IMR-90 (cell line): ENCODE data around the gene VPS35. TPM values are rescaled to one million over a fixed set of nuclear protein-coding genes. Genes with fewer than 3 reads are reported as not detected.

ENCODE experiments used
- ATAC-seq: fragments of 200-7000 bp; cut with Tn5 transposase; 2 replicates; pipeline ENCODE4 v1.9.1; 2020; ENCODE audit warnings: low read depth, mild to moderate bottlenecking, moderate library complexity
- BruUV-seq: library from RNA; stranded (reverse); fragments of 400-500 nt; replicated peaks from 2 replicates; lab custom pipeline; 2021; lab: Mats Ljungman, UMichigan
- CTCF ChIA-PET: fragments of 300-600 bp; formaldehyde crosslinking; extraction: SDS; loops from one replicate; lab custom pipeline; 2021; ENCODE audit warnings: antibody characterized with exemption; lab: Yijun Ruan, JAX
- POLR2A ChIA-PET: fragments of 300-600 bp; sonication (Branson Sonifier 250); formaldehyde crosslinking; loops from one replicate; lab custom pipeline; 2022; ENCODE audit warnings: antibody characterized with exemption; ENCODE audit not compliant: unreplicated experiment; lab: Charles Lee
- DNase-seq: peaks from one replicate; pipeline ENCODE4 v3.0.0; 2013
- H2AFZ ChIP-seq: replicated peaks from 2 replicates; pipeline ENCODE3; 2013; ENCODE audit warnings: low read length, mild to moderate bottlenecking; ENCODE audit not compliant: poor library complexity
- H2AK5ac ChIP-seq: 2 replicates; pipeline ENCODE4 v1.6.1; 2013; ENCODE audit warnings: low read depth, low read length, inconsistent platforms
- H2AK9ac ChIP-seq: replicated peaks from 2 replicates; pipeline ENCODE3; 2013; ENCODE audit warnings: mild to moderate bottlenecking, low read depth, low read length, moderate library complexity; ENCODE audit not compliant: poor library complexity
- H2BK120ac ChIP-seq: 2 replicates; pipeline ENCODE4 v1.6.1; 2013; ENCODE audit warnings: low read depth, low read length, inconsistent platforms
- H2BK15ac ChIP-seq: 3 replicates; pipeline ENCODE4 v1.6.1; 2013; ENCODE audit warnings: low read depth, low read length, inconsistent platforms
- H2BK20ac ChIP-seq: 2 replicates; pipeline ENCODE4 v1.6.1; 2013; ENCODE audit warnings: low read depth, mild to moderate bottlenecking, inconsistent platforms, low read length, moderate library complexity
- H2BK5ac ChIP-seq: 2 replicates; pipeline ENCODE4 v1.6.1; 2013; ENCODE audit warnings: mild to moderate bottlenecking, low read depth, low read length, inconsistent platforms; ENCODE audit not compliant: poor library complexity, severe bottlenecking
- H3K14ac ChIP-seq: replicated peaks from 2 replicates; pipeline ENCODE4 v1.6.1; 2013; ENCODE audit warnings: low read depth, low read length, inconsistent platforms
- H3K18ac ChIP-seq: 2 replicates; pipeline ENCODE4 v1.6.1; 2013; ENCODE audit warnings: low read depth, low read length, control low read depth
- H3K23ac ChIP-seq: 2 replicates; pipeline ENCODE4 v1.6.1; 2013; ENCODE audit warnings: low read depth, low read length, inconsistent platforms
- H3K27ac ChIP-seq: 2 replicates; pipeline ENCODE4 v1.5.1; 2013; ENCODE audit warnings: mild to moderate bottlenecking, control low read depth, low read length; ENCODE audit not compliant: insufficient read depth
- H3K27me3 ChIP-seq: 2 replicates; pipeline ENCODE4 v1.6.1; 2013; ENCODE audit warnings: low read length; ENCODE audit not compliant: control insufficient read depth, insufficient read depth
- H3K36me3 ChIP-seq: 2 replicates; pipeline ENCODE4 v1.6.1; 2013; ENCODE audit warnings: low read length, mixed read lengths; ENCODE audit not compliant: control insufficient read depth, insufficient read depth
- H3K4ac ChIP-seq: 2 replicates; pipeline ENCODE4 v1.6.1; 2013; ENCODE audit warnings: low read depth, low read length, inconsistent platforms
- H3K4me1 ChIP-seq: 2 replicates; pipeline ENCODE4 v1.6.1; 2013; ENCODE audit warnings: low read length, mixed read lengths; ENCODE audit not compliant: control insufficient read depth, insufficient read depth
- H3K4me2 ChIP-seq: 2 replicates; pipeline ENCODE4 v1.6.1; 2013; ENCODE audit warnings: low read depth, mild to moderate bottlenecking, control low read depth, low read length, moderate library complexity
- H3K4me3 ChIP-seq: 2 replicates; pipeline ENCODE4 v1.5.1; 2013; ENCODE audit warnings: low read depth, mild to moderate bottlenecking, control low read depth, low read length, moderate library complexity; ENCODE audit not compliant: insufficient read depth
- H3K56ac ChIP-seq: 2 replicates; pipeline ENCODE4 v1.6.1; 2013; ENCODE audit warnings: low read length, inconsistent platforms; ENCODE audit not compliant: insufficient read depth; ENCODE audit errors: extremely low read depth
- H3K79me1 ChIP-seq, 2 experiments: 2 replicates each; pipeline ENCODE4 v1.6.1; 2013; ENCODE audit warnings: low read length in 2 of 2, inconsistent platforms in 1 of 2, low read depth in 1 of 2
- H3K9ac ChIP-seq: 2 replicates; pipeline ENCODE4 v1.6.1; 2013; ENCODE audit warnings: low read depth, low read length, control low read depth
- H3K9me1 ChIP-seq: 2 replicates; pipeline ENCODE4 v1.6.1; 2013; ENCODE audit warnings: low read length, inconsistent platforms; ENCODE audit not compliant: insufficient read depth
- H3K9me3 ChIP-seq: 2 replicates; pipeline ENCODE4 v1.6.1; 2013; ENCODE audit warnings: low read length; ENCODE audit not compliant: control insufficient read depth, insufficient read depth
- H4K20me1 ChIP-seq: 2 replicates; pipeline ENCODE4 v1.6.1; 2013; ENCODE audit warnings: low read length, inconsistent platforms; ENCODE audit not compliant: insufficient read depth
- H4K5ac ChIP-seq: 2 replicates; pipeline ENCODE4 v1.6.1; 2013; ENCODE audit warnings: mild to moderate bottlenecking, low read depth, low read length, control low read depth
- H4K8ac ChIP-seq, 2 experiments: 2 replicates each; pipeline ENCODE4 v1.6.1; 2013; ENCODE audit warnings: low read depth in 2 of 2, low read length in 2 of 2, control low read depth in 1 of 2, inconsistent platforms in 1 of 2
- H4K91ac ChIP-seq: 2 replicates; pipeline ENCODE4 v1.6.1; 2013; ENCODE audit warnings: low read depth, low read length, inconsistent platforms; ENCODE audit not compliant: insufficient read depth
- MAZ ChIP-seq: IDR thresholded peaks from 2 replicates; pipeline ENCODE4 v1.6.1; 2012; ENCODE audit warnings: low read depth, mild to moderate bottlenecking, low read length, improper control_type of control experiment, moderate library complexity, borderline replicate concordance
- MXI1 ChIP-seq: IDR thresholded peaks from 2 replicates; pipeline ENCODE4 v1.6.1; 2012; ENCODE audit warnings: low read depth, mild to moderate bottlenecking, low read length, moderate library complexity, borderline replicate concordance
- RCOR1 ChIP-seq: IDR thresholded peaks from 2 replicates; pipeline ENCODE4 v1.6.1; 2012; ENCODE audit warnings: mild to moderate bottlenecking, low read length, improper control_type of control experiment; ENCODE audit not compliant: insufficient replicate concordance
- RFX5 ChIP-seq: IDR thresholded peaks from 2 replicates; pipeline ENCODE4 v1.8.0; 2012; ENCODE audit warnings: low read depth, mild to moderate bottlenecking, low read length, moderate library complexity
- WGBS, 2 experiments: methylation state at CpG; one replicate each; pipeline versions ENCODE4 v1.1.5 to v1.1.7; 2013; ENCODE audit warnings: missing lambda C conversion rate in 2 of 2; ENCODE audit not compliant: insufficient read length in 1 of 2; ENCODE audit errors: extremely low coverage in 2 of 2; 5-methylcytosine and 5-hydroxymethylcytosine counted together
- dilution Hi-C: fragments of 300-500 bp; cut with HindIII; formaldehyde crosslinking; loops from one replicate; pipeline ENCODE4 v1.14.3; 2018; ENCODE audit warnings: low sequenced_read_pairs; ENCODE audit not compliant: unreplicated experiment
- in situ Hi-C: fragments of 300-500 bp; cut with MboI; formaldehyde crosslinking; loops from 3 replicates; pipeline ENCODE4 v1.14.3; 2019; ENCODE audit warnings: low sequenced_read_pairs, inconsistent platforms, mixed read lengths
- intact Hi-C: fragments of 100-400 bp; cut with micrococcal nuclease; formaldehyde crosslinking; loops from 2 replicates; pipeline ENCODE4 v1.10.0; 2022
- polyA plus RNA-seq, 3 experiments: library from polyadenylated mRNA; depleted of rRNA; stranded (reverse); fragments of >200 nt; gene quantifications; 2 replicates each; pipeline ENCODE4 v1.2.3, GENCODE V29; 2012; ENCODE audit warnings: low replicate concordance in 1 of 3
- total RNA-seq: library from RNA; depleted of rRNA; stranded (reverse); fragments of >200 nt; gene quantifications from 2 replicates; pipeline ENCODE4 v1.2.3, GENCODE V29; 2012

The VPS35 gene
- total and polyA plus RNA-seq, 2 of the 4 experiments (the other 2 are of a cell fraction), result 42.3 to 89.4 TPM

GRCh38 chr16:46717692-46718091 is 28.7 kb upstream of the VPS35 start:
- Histone ChIP-seq H4K8ac (no peak overlapping the region), H3K18ac (no peak overlapping the region), H3K4ac (no peak overlapping the region), H2BK5ac (no peak overlapping the region), H3K23ac (no peak overlapping the region), H3K9ac (no peak overlapping the region), H3K4me1 (no peaks in the 10 kb centered on the region), H2BK120ac (no peak overlapping the region), H2BK15ac (no peak overlapping the region), H4K20me1 (no peaks in the 10 kb centered on the region), H3K14ac (no peak overlapping the region), H3K36me3 (no peaks in the 10 kb centered on the region), H2AK5ac (no peak overlapping the region), H3K56ac (no peak overlapping the region), H3K9me1 (no peaks in the 10 kb centered on the region), H4K91ac (no peak overlapping the region), H3K4me3 (no peak overlapping the region), H3K27ac (no peak overlapping the region), H2AFZ (no peak overlapping the region), H3K9me3 (no peaks in the 10 kb centered on the region), H3K79me1 (no peaks in the 10 kb centered on the region), H3K4me2 (no peak overlapping the region), H3K27me3 (no peaks in the 10 kb centered on the region), H2AK9ac (no peak overlapping the region), H2BK20ac (no peak overlapping the region), H4K5ac (no peak overlapping the region)
- DNase-seq (no peak), ATAC-seq (no peak)
- in situ Hi-C loops (no loop called here), intact Hi-C loops (no loop called here), dilution Hi-C loops (no loop called here)
- BruUV-seq, result no TSS peak
- TF ChIP-seq MXI1, result no peak
- no peak for TF ChIP-seq MAZ
- no peak for TF ChIP-seq RFX5
- TF ChIP-seq RCOR1, result no peak
- POLR2A ChIA-PET, result no interaction called here
- WGBS, 2 experiments, result 83% methylated on average over 1 of the region's 2 CpGs; no CpG with 5 or more reads in 1 of the 2 experiments
- CTCF ChIA-PET, result no interaction called here
